ENCODE results near the gene GZMA.

DNA sequence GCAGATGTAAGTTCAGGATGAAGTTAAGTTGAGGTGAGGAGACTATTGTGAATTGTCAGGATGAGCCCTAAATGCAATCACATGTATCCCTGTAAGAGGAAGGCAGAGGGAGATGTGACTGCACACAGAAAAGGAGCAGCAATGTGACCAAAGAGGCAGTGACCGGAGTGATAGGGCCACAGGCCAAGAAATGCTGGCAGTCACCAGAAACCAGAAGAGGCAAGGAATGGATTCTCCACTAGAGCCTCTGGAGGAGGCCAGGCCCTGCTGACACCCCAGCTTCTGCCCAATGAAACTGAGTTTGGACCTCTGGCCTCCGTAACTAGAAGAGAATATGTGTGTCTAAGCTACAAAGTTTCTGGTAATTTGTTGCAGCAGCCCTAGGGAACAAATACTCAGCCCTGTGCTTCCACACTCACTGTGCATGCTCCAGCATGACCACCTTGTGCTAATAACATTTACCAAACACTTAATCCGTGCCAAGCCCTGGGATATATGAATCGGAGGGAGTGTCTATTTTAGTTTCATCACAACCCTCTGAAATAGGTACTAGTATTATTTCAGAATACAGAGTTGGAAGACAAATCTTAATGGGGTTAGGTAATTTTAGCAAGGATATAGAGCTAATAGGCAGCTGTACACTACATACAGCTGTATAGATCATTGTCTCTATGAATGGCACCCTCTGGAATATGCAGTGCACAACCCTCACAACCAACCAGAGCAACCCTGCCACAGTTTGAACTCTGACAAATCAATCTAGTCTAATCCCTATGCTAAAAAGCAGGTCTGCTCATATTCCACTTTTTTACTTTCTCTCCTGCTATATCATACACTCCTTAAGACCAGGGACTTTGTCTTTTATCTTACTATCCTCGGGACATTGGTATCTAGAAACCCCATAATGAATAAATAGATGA, 49.7 kb downstream of the GZMA start:
- TF ChIP-seq, protein P1, sequence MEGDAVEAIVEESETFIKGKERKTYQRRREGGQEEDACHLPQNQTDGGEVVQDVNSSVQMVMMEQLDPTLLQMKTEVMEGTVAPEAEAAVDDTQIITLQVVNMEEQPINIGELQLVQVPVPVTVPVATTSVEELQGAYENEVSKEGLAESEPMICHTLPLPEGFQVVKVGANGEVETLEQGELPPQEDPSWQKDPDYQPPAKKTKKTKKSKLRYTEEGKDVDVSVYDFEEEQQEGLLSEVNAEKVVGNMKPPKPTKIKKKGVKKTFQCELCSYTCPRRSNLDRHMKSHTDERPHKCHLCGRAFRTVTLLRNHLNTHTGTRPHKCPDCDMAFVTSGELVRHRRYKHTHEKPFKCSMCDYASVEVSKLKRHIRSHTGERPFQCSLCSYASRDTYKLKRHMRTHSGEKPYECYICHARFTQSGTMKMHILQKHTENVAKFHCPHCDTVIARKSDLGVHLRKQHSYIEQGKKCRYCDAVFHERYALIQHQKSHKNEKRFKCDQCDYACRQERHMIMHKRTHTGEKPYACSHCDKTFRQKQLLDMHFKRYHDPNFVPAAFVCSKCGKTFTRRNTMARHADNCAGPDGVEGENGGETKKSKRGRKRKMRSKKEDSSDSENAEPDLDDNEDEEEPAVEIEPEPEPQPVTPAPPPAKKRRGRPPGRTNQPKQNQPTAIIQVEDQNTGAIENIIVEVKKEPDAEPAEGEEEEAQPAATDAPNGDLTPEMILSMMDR (conservative IDR thresholded peaks at IDR 0.05 in 1 of 2, IDR thresholded peaks at IDR 0.05 in 1 of 2; ENCODE audit: extremely low read depth in 1 of 2, insufficient read depth in 1 of 2, low read depth in 1 of 2, low read length in 2 of 2) = no peak
- no peak for TF ChIP-seq EZH2 (IDR thresholded peaks at IDR 0.05; ENCODE audit: borderline replicate concordance, low read length)
